NB4 (cell line): Measurements from ENCODE around the gene KDM4B.

Source experiments
- CTCF ChIP-seq: IDR thresholded peaks from one replicate; pipeline ENCODE4 v1.5.1; 2012; ENCODE audit warnings: low read depth, low read length
- POLR2A ChIP-seq: IDR thresholded peaks from 2 replicates; pipeline ENCODE4 v1.6.1; 2011; ENCODE audit warnings: mild to moderate bottlenecking; ENCODE audit not compliant: insufficient read length; ENCODE audit errors: extremely low read depth

DNA sequence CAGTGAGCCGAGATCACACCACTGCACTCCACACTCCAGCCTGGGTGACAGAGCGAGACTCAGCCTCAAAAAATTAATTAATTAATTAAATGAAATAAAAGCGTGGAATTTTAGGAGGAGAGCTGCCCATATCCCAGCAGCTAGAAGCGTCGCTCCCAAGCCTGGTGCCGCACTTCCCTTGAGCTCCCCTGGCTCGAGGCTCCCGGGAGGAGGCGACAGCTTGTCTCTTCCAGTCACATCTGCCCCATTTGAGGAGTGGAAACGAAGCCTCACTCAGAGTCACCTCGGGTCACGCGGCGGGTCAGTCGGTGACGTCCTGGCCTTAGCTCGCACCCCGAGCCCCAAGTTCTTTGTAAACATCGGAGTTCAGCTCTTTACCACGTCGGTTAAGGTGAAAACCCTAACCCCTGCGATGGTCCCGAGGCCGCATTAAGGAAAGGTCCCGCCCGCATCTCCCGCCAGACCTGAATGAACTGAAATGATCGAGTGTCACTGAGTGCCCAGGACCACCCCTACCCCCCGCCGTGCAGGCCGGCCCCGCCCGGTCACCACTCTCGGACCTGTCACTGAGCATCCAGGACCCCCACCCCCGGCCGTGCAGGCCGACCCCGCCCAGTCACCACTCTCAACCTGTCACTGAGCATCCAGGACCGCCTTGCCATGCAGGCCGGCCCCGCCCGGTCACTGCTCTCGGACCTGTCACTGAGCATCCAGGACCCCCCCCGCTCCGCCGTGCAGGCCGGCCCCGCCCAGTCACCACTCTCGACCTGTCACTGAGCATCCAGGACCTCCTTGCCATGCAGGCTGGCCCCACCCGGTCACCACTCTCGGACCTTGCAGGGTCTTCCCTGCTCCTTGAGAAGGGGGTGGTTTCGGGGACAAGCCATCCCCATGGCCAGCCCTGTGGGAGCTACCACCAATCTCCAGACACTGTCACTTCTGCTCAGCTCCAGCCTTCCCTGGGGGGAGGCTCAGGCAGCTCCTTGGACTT lies 176.9 kb downstream of the KDM4B start:
- no peak for TF ChIP-seq POLR2A
- no peak for TF ChIP-seq CTCF
